BLaER1 (cell line): Measurements from ENCODE around the gene WNT2.

Experiments used
- H3K27ac ChIP-seq: shearing (Covaris generic); formaldehyde crosslinking; 2 replicates; pipeline ENCODE4 v1.8.1; 2022
- H3K27me3 ChIP-seq: shearing (Covaris generic); formaldehyde crosslinking; 2 replicates; pipeline ENCODE4 v1.8.1; 2022
- H3K36me3 ChIP-seq: shearing (Covaris generic); formaldehyde crosslinking; 2 replicates; pipeline ENCODE4 v1.8.1; 2022
- H3K4me1 ChIP-seq: shearing (Covaris generic); formaldehyde crosslinking; 2 replicates; pipeline ENCODE4 v1.8.1; 2022
- H3K4me2 ChIP-seq: shearing (Covaris generic); formaldehyde crosslinking; 2 replicates; pipeline ENCODE4 v1.8.1; 2022
- H3K4me3 ChIP-seq: shearing (Covaris generic); formaldehyde crosslinking; 2 replicates; pipeline ENCODE4 v1.8.1; 2022
- H3K9ac ChIP-seq: shearing (Covaris generic); formaldehyde crosslinking; 2 replicates; pipeline ENCODE4 v1.8.1; 2022
- H3K9me3 ChIP-seq: shearing (Covaris generic); formaldehyde crosslinking; 2 replicates; pipeline ENCODE4 v1.8.1; 2022
- H4K20me1 ChIP-seq: shearing (Covaris generic); formaldehyde crosslinking; 2 replicates; pipeline ENCODE4 v1.8.1; 2022
- Cebpa-rat ChIP-seq: shearing (Covaris generic); IDR thresholded peaks from 2 replicates; pipeline ENCODE4 v1.8.1; 2022

The WNT2 gene

GRCh38 chr7:117322741-117323304, at the start of gene WNT2:
Gene WNT2 (minus strand): TSS chr7:117323058. CDS start chr7:117322989, 69 bp downstream.
- peak within 1 kb of the TSS; percentile 22; the same call in 1 of the 2 replicates for H3K4me3 ChIP-seq
- no peak for TF ChIP-seq Cebpa-rat
- no peaks in the 10 kb centered on the region for H4K20me1 ChIP-seq
- no peak within 1 kb of the TSS for H3K27ac ChIP-seq
- no peaks in the 10 kb centered on the region for H3K27me3 ChIP-seq
- H3K4me1 ChIP-seq, result no peaks in the 10 kb centered on the region
- peaks cover 33% of the 10 kb centered on the region for H3K9me3 ChIP-seq
- H3K9ac ChIP-seq, result no peak within 1 kb of the TSS
- no peak within 1 kb of the TSS for H3K4me2 ChIP-seq
- no peaks in the 10 kb centered on the region for H3K36me3 ChIP-seq

DNA sequence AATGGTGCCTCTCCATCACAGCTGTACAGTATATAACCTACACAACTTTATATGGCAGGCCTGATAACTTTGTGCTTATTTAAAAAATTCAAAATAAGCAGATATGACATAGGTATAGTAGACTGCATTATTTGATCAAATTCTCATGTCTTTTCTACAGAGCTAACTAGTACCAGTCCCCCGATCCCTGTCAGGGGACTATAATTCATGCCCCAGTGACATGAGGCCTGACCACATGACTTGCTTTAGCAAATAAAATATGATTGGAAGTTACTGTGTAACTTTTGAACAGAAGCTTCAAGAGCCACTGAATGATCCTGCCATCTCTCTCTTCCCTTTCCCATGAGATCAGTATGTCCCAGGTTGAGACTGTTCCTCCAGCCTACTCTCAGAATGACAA, 49.2 kb upstream of the WNT2 start:
- Histone ChIP-seq H3K9ac (no peak overlapping the region), H3K36me3 (no peaks in the 10 kb centered on the region), H3K9me3 (no peaks in the 10 kb centered on the region), H3K4me1 (no peaks in the 10 kb centered on the region), H3K4me2 (no peak overlapping the region), H4K20me1 (no peaks in the 10 kb centered on the region), H3K27ac (no peak overlapping the region), H3K4me3 (no peak overlapping the region), H3K27me3 (no peaks in the 10 kb centered on the region)
- no peak for TF ChIP-seq Cebpa-rat

- no peak overlapping the region for H3K27ac ChIP-seq
- H3K4me3 ChIP-seq, result no peak overlapping the region
- H3K9me3 ChIP-seq, result no peaks in the 10 kb centered on the region
- no peak overlapping the region for H3K4me2 ChIP-seq
- H4K20me1 ChIP-seq, result no peaks in the 10 kb centered on the region
- H3K36me3 ChIP-seq, result no peaks in the 10 kb centered on the region
- no peaks in the 10 kb centered on the region for H3K27me3 ChIP-seq
- H3K9ac ChIP-seq, result no peak overlapping the region
- no peaks in the 10 kb centered on the region for H3K4me1 ChIP-seq
- no peak for TF ChIP-seq Cebpa-rat
Measured at GRCh38 chr7:117364339-117365080, 41.7 kb upstream of the WNT2 start.

DNA sequence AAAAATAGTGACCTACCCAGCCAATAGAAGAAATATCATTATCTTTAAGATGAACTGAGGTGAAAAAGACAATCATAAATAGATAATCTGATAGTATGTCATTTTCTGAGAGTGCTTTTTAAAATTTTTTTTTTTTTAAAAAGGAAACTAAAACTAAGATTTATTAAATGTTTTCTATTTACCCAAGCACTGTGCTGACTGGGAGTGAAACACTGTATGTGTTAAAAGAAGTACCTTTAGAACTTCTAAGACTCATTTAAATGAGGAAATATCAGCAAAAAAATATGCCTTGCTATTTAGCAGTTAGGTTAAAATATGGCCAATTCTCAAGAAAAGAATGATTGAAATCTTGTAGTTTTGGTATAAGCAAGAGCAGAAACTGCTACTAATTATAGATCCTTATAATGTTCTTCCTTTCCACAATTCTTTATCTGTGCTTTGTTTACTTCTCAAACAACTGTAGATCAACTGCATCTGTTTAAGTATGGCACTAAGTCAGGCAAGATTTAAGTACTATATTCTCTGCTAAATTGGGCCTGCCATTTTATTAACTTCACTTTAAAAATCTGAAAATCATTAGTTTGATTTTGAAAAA, 39.5 kb upstream of the WNT2 start:
- H3K27ac ChIP-seq, result no peak overlapping the region
- no peaks in the 10 kb centered on the region for H3K9me3 ChIP-seq
- no peak for TF ChIP-seq Cebpa-rat
- H3K4me1 ChIP-seq, result no peaks in the 10 kb centered on the region
- H3K9ac ChIP-seq, result no peak overlapping the region
- no peak overlapping the region for H3K4me3 ChIP-seq
- H3K4me2 ChIP-seq, result no peak overlapping the region
- no peaks in the 10 kb centered on the region for H3K36me3 ChIP-seq
- H4K20me1 ChIP-seq, result no peaks in the 10 kb centered on the region
- no peaks in the 10 kb centered on the region for H3K27me3 ChIP-seq

DNA sequence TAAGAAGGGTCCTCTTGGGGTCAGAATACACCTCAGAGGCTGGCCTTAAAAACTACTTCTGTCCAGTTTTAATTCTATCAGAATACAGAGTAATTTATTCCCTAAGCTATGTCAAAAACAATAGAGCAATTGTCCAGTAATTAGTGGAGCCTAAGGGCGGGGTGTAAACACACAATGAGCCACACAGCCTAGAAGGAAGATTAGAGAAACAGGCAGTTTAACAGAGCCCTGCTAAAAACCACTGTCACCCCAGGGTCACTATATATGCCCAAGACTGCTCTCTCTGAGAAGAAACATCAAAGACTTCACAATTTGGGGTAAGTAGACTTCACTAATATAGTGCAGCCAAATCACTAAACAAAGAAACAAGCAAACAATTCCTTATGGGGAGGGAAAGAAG, 27.2 kb upstream of the WNT2 start:
- 0 out of 2 replicates have a peak, but pooled peaks cover 4% of the 10 kb centered on the region for H3K4me1 ChIP-seq
- no peaks in the 10 kb centered on the region for H4K20me1 ChIP-seq
- no peak for TF ChIP-seq Cebpa-rat
- no peaks in the 10 kb centered on the region for H3K9me3 ChIP-seq
- H3K4me2 ChIP-seq, result no peak overlapping the region
- H3K27me3 ChIP-seq, result no peaks in the 10 kb centered on the region
- no peaks in the 10 kb centered on the region for H3K36me3 ChIP-seq
- no peak overlapping the region for H3K27ac ChIP-seq
- H3K9ac ChIP-seq, result no peak overlapping the region
- H3K4me3 ChIP-seq, result no peak overlapping the region

- H3K4me1 ChIP-seq, result 0 out of 2 replicates have a peak, but pooled peaks cover 4% of the 10 kb centered on the region
- TF ChIP-seq Cebpa-rat, result no peak
- no peaks in the 10 kb centered on the region for H3K27me3 ChIP-seq
- no peak overlapping the region for H3K27ac ChIP-seq
- H3K36me3 ChIP-seq, result no peaks in the 10 kb centered on the region
- no peaks in the 10 kb centered on the region for H4K20me1 ChIP-seq
- no peaks in the 10 kb centered on the region for H3K9me3 ChIP-seq
- H3K4me3 ChIP-seq, result no peak overlapping the region
- H3K4me2 ChIP-seq, result no peak overlapping the region
- H3K9ac ChIP-seq, result no peak overlapping the region
Measured at GRCh38 chr7:117349570-117349969, 26.7 kb upstream of the WNT2 start.

DNA sequence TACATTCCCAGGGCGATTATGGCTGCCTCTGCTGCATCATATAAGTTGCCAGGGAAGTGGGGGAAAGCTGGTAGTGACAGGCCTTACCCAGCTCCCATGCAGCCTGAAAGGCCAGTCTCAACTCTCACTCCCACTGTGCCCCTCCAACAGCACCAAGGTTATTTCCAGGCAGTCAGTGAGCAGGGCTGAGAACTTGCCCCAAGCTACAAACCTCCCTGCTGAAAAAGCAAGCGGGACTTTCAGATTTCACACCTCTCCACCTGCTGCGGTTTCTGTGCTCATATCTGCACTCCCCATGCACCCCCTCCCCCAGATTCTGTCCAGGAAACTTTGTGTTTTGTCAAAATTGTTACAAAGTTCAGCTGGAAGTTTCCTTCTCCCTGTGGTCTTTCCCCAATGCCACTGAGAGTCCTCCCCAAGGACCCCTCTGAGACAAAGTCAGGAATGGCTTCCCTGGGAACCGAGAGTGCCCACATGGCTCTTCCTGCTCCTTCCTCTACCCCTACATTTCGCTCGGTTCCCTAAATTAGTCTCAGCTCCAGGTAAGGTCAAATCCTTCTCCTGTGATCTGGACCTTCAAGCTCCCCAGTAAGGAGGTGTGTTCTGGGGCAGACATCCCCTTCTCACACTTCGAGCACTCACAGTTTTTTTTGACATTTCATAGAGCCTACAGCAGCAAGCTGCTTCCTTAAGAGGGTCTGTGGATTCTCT, 25.3 kb upstream of the WNT2 start:
- 0 out of 2 replicates have a peak, but pooled peaks cover 4% of the 10 kb centered on the region for H3K4me1 ChIP-seq
- no peaks in the 10 kb centered on the region for H3K9me3 ChIP-seq
- no peaks in the 10 kb centered on the region for H4K20me1 ChIP-seq
- no peaks in the 10 kb centered on the region for H3K27me3 ChIP-seq
- H3K4me3 ChIP-seq, result no peak overlapping the region
- no peak overlapping the region for H3K27ac ChIP-seq
- no peak for TF ChIP-seq Cebpa-rat
- H3K36me3 ChIP-seq, result no peaks in the 10 kb centered on the region
- H3K4me2 ChIP-seq, result no peak overlapping the region
- H3K9ac ChIP-seq, result no peak overlapping the region

DNA sequence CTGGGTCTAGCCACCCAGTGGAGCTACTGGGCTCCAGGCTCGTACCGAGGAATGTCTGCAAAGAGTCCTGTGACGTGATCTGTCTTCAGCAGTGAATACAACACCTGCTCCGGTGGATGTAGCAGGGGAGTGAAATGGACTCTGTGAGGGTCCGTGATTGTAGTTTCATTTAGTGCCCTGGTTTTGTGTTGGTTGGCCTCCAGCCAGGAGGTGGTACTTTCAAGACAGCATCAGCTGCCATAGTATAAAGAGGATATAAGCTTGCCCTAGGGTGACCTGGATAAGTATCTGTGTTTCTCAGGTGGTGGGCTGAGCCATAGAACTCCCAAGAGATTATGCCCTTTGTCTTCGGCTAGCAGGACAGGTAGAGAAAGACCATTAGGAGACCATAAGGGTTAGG, 24.6 kb upstream of the WNT2 start:
- Histone ChIP-seq H3K27ac (no peak overlapping the region), H3K9me3 (no peaks in the 10 kb centered on the region), H3K36me3 (no peaks in the 10 kb centered on the region), H3K9ac (no peak overlapping the region), H3K4me3 (no peak overlapping the region), H3K27me3 (no peaks in the 10 kb centered on the region), H3K4me1 (0 out of 2 replicates have a peak, but pooled peaks cover 4% of the 10 kb centered on the region), H3K4me2 (no peak overlapping the region), H4K20me1 (no peaks in the 10 kb centered on the region)
- no peak for TF ChIP-seq Cebpa-rat

- Histone ChIP-seq H4K20me1 (no peaks in the 10 kb centered on the region), H3K27me3 (no peaks in the 10 kb centered on the region), H3K27ac (no peak overlapping the region), H3K4me3 (no peak overlapping the region), H3K9me3 (no peaks in the 10 kb centered on the region), H3K4me2 (no peak overlapping the region), H3K36me3 (no peaks in the 10 kb centered on the region), H3K9ac (no peak overlapping the region), H3K4me1 (no peaks in the 10 kb centered on the region)
- no peak for TF ChIP-seq Cebpa-rat
Measured at GRCh38 chr7:117346161-117346560, 23.3 kb upstream of the WNT2 start.

DNA sequence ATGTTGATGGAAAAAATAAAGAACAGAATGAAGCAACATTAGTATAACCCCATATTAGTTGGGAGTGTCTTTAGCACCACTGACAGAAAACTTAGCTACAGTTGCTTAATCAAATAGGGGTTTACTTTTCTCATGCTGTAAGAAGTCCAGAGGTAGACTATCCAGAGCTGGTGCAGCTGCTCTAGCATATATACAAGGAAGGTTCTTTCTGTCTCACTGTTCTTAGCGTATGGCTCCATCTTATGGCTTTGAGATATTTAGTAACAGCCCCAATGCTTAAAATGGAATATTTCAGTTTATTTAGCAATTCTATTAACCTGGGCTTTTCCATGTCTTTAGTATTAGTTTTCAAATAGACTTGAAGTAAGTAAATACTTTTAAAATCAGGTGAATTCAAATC, 15.2 kb upstream of the WNT2 start:
- H3K4me3 ChIP-seq, result no peak overlapping the region
- no peak overlapping the region for H3K4me2 ChIP-seq
- H3K4me1 ChIP-seq, result no peaks in the 10 kb centered on the region
- no peaks in the 10 kb centered on the region for H4K20me1 ChIP-seq
- no peaks in the 10 kb centered on the region for H3K36me3 ChIP-seq
- H3K9ac ChIP-seq, result no peak overlapping the region
- H3K27ac ChIP-seq, result no peak overlapping the region
- H3K27me3 ChIP-seq, result no peaks in the 10 kb centered on the region
- TF ChIP-seq Cebpa-rat, result no peak
- H3K9me3 ChIP-seq, result no peaks in the 10 kb centered on the region
